Measurements from ENCODE around the gene CD46.
"Not testable (repeated sequence)": the region's sequence is repeated elsewhere in the genome, so short reads cannot be mapped to it uniquely, and the experiment has no call there.

CD46 gene

GRCh38 chr1:207711285-207711684 lies 40.6 kb upstream of the CD46 start:
- Histone ChIP-seq H2AFZ (ENCODE audit: low read length) (peak overlapping the region; percentile 39), H2BK15ac (ENCODE audit: low read length) (no peak overlapping the region), H4K8ac (ENCODE audit: low read depth, low read length) (no peak overlapping the region), H3K79me1 (ENCODE audit: low read depth, low read length) (no peaks in the 10 kb centered on the region), H2AK5ac (ENCODE audit: low read depth, low read length) (no peak overlapping the region), H3K4me2 (ENCODE audit: insufficient read depth, low read length, poor library complexity, severe bottlenecking) (no peak overlapping the region), H3K18ac (ENCODE audit: low read length) (no peak overlapping the region), H3K27ac (replicated peaks; ENCODE audit: low read length) (no peak overlapping the region), H3K14ac (ENCODE audit: low read length) (no peak overlapping the region), H3K27me3 (ENCODE audit: control insufficient read depth in 3 of 3, insufficient read depth in 3 of 3, low read depth in 1 of 3, low read length in 3 of 3) (no peaks in the 10 kb centered on the region), H2BK120ac (ENCODE audit: low read depth, low read length) (no peak overlapping the region), H3K36me3 (replicated peaks in 1 of 2; ENCODE audit: control insufficient read depth in 2 of 2, insufficient read depth in 2 of 2, low read length in 2 of 2) (no peaks in the 10 kb centered on the region), H2BK5ac (ENCODE audit: low read length) (no peak overlapping the region), H3K4me3 (ENCODE audit: low read length in 2 of 2) (no peak overlapping the region), H3K9me3 (replicated peaks in 1 of 2; ENCODE audit: control insufficient read depth in 2 of 2, insufficient read depth in 1 of 2, low read depth in 1 of 2, low read length in 2 of 2) (no peaks in the 10 kb centered on the region), H3K23ac (ENCODE audit: low read depth, low read length, poor library complexity) (no peak overlapping the region), H4K91ac (ENCODE audit: low read depth, low read length, poor library complexity) (no peak overlapping the region), H3K4me1 (ENCODE audit: control insufficient read depth in 2 of 2, insufficient read depth in 1 of 2, low read depth in 1 of 2, low read length in 2 of 2) (no peaks in the 10 kb centered on the region), H2BK12ac (ENCODE audit: low read length) (no peak overlapping the region), H3K4ac (ENCODE audit: low read length) (no peak overlapping the region), H3K9ac (ENCODE audit: low read depth, low read length, poor library complexity) (no peak overlapping the region)
- DNase-seq (ENCODE audit: low spot score) = no peak
- WGBS, 2 donors (ENCODE audit: extremely low coverage in 2 of 2, insufficient read length in 2 of 2, insufficient replicate concordance in 1 of 2) = no CpG with 5 or more reads among the region's 5 CpGs

GRCh38 chr1:207712701-207713100 lies 39.2 kb upstream of the CD46 start:
- H4K8ac ChIP-seq (ENCODE audit: low read depth, low read length); H3K4ac ChIP-seq (ENCODE audit: low read length); H3K4me1 ChIP-seq (ENCODE audit: control insufficient read depth in 2 of 2, insufficient read depth in 1 of 2, low read depth in 1 of 2, low read length in 2 of 2); DNase-seq (ENCODE audit: low spot score); H2AFZ ChIP-seq (ENCODE audit: low read length); H2BK120ac ChIP-seq (ENCODE audit: low read depth, low read length); H3K14ac ChIP-seq (ENCODE audit: low read length); H3K9ac ChIP-seq (ENCODE audit: low read depth, low read length, poor library complexity); H2AK5ac ChIP-seq (ENCODE audit: low read depth, low read length); H3K9me3 ChIP-seq (replicated peaks in 1 of 2; ENCODE audit: control insufficient read depth in 2 of 2, insufficient read depth in 1 of 2, low read depth in 1 of 2, low read length in 2 of 2); H3K27me3 ChIP-seq (ENCODE audit: control insufficient read depth in 3 of 3, insufficient read depth in 3 of 3, low read depth in 1 of 3, low read length in 3 of 3); H2BK15ac ChIP-seq (ENCODE audit: low read length); H2BK12ac ChIP-seq (ENCODE audit: low read length); H3K23ac ChIP-seq (ENCODE audit: low read depth, low read length, poor library complexity); H3K27ac ChIP-seq (replicated peaks; ENCODE audit: low read length); H3K18ac ChIP-seq (ENCODE audit: low read length); H3K4me2 ChIP-seq (ENCODE audit: insufficient read depth, low read length, poor library complexity, severe bottlenecking); H4K91ac ChIP-seq (ENCODE audit: low read depth, low read length, poor library complexity); H2BK5ac ChIP-seq (ENCODE audit: low read length); H3K36me3 ChIP-seq (replicated peaks in 1 of 2; ENCODE audit: control insufficient read depth in 2 of 2, insufficient read depth in 2 of 2, low read length in 2 of 2); H3K79me1 ChIP-seq (ENCODE audit: low read depth, low read length); H3K4me3 ChIP-seq (ENCODE audit: low read length in 2 of 2): not testable (repeated sequence)
- no CpG with 5 or more reads among the region's 3 CpGs for whole genome bisulfite sequencing, 2 donors (ENCODE audit: extremely low coverage in 2 of 2, insufficient read length in 2 of 2, insufficient replicate concordance in 1 of 2)

- Histone ChIP-seq H3K4me3 (ENCODE audit: low read length in 2 of 2) (no peak overlapping the region), H4K91ac (ENCODE audit: low read depth, low read length, poor library complexity) (no peak overlapping the region), H3K18ac (ENCODE audit: low read length) (no peak overlapping the region), H3K9me3 (replicated peaks in 1 of 2; ENCODE audit: control insufficient read depth in 2 of 2, insufficient read depth in 1 of 2, low read depth in 1 of 2, low read length in 2 of 2) (no peaks in the 10 kb centered on the region), H3K4me1 (ENCODE audit: control insufficient read depth in 2 of 2, insufficient read depth in 1 of 2, low read depth in 1 of 2, low read length in 2 of 2) (no peaks in the 10 kb centered on the region), H2AFZ (ENCODE audit: low read length) (no peak overlapping the region), H4K8ac (ENCODE audit: low read depth, low read length) (no peak overlapping the region), H3K4ac (ENCODE audit: low read length) (no peak overlapping the region), H3K27me3 (ENCODE audit: control insufficient read depth in 3 of 3, insufficient read depth in 3 of 3, low read depth in 1 of 3, low read length in 3 of 3) (no peaks in the 10 kb centered on the region), H3K23ac (ENCODE audit: low read depth, low read length, poor library complexity) (peak overlapping the region; percentile 6), H2BK5ac (ENCODE audit: low read length) (no peak overlapping the region), H2BK15ac (ENCODE audit: low read length) (no peak overlapping the region), H2AK5ac (ENCODE audit: low read depth, low read length) (peak overlapping the region; percentile 11), H3K27ac (replicated peaks; ENCODE audit: low read length) (no peak overlapping the region), H3K79me1 (ENCODE audit: low read depth, low read length) (no peaks in the 10 kb centered on the region), H3K4me2 (ENCODE audit: insufficient read depth, low read length, poor library complexity, severe bottlenecking) (no peak overlapping the region), H2BK12ac (ENCODE audit: low read length) (no peak overlapping the region), H3K14ac (ENCODE audit: low read length) (no peak overlapping the region), H3K9ac (ENCODE audit: low read depth, low read length, poor library complexity) (no peak overlapping the region), H2BK120ac (ENCODE audit: low read depth, low read length) (no peak overlapping the region), H3K36me3 (replicated peaks in 1 of 2; ENCODE audit: control insufficient read depth in 2 of 2, insufficient read depth in 2 of 2, low read length in 2 of 2) (no peaks in the 10 kb centered on the region)
- DNase-seq (ENCODE audit: low spot score) = no peak
- no CpG with 5 or more reads among the region's 12 CpGs for WGBS, 2 donors (ENCODE audit: extremely low coverage in 2 of 2, insufficient read length in 2 of 2, insufficient replicate concordance in 1 of 2)
Observed at GRCh38 chr1:207713529-207713928, 38.3 kb upstream of the CD46 start.

DNA sequence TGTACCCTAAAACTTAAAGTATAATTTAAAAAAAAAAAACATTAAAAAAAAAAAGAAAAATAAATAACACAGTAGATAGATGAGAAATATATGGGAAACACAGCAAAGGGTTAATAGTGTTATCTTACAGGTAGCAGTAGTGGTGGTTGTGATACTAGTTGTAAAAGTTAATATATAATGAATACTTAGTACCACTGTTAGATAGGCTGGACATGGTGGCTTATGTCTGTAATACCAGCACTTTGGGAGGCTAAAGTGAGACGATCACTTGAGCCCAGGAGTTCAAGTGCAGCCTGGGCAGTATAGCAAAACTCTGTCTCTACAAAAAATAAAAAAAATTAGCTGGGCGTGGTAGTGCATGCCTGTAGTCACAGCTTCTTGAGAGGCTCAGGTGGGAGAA lies 32.6 kb upstream of the CD46 start:
- no peak overlapping the region for H4K8ac ChIP-seq (ENCODE audit: low read depth, low read length)
- no peak overlapping the region for H2BK120ac ChIP-seq (ENCODE audit: low read depth, low read length)
- WGBS, 2 donors (ENCODE audit: extremely low coverage in 2 of 2, insufficient read length in 2 of 2, insufficient replicate concordance in 1 of 2) = no CpG with 5 or more reads among the region's 2 CpGs
- H3K27me3 ChIP-seq (ENCODE audit: control insufficient read depth in 3 of 3, insufficient read depth in 3 of 3, low read depth in 1 of 3, low read length in 3 of 3) = no peaks in the 10 kb centered on the region
- H3K79me1 ChIP-seq (ENCODE audit: low read depth, low read length) = no peaks in the 10 kb centered on the region
- no peak for DNase-seq (ENCODE audit: low spot score)
- H3K23ac ChIP-seq (ENCODE audit: low read depth, low read length, poor library complexity) = no peak overlapping the region
- no peak overlapping the region for H2BK15ac ChIP-seq (ENCODE audit: low read length)
- no peak overlapping the region for H2BK12ac ChIP-seq (ENCODE audit: low read length)
- no peak overlapping the region for H3K14ac ChIP-seq (ENCODE audit: low read length)
- no peak overlapping the region for H2AK5ac ChIP-seq (ENCODE audit: low read depth, low read length)
- no peak overlapping the region for H3K27ac ChIP-seq (replicated peaks; ENCODE audit: low read length)
- no peak overlapping the region for H3K9ac ChIP-seq (ENCODE audit: low read depth, low read length, poor library complexity)
- H3K9me3 ChIP-seq (replicated peaks in 1 of 2; ENCODE audit: control insufficient read depth in 2 of 2, insufficient read depth in 1 of 2, low read depth in 1 of 2, low read length in 2 of 2) = no peaks in the 10 kb centered on the region
- no peak overlapping the region for H3K4me2 ChIP-seq (ENCODE audit: insufficient read depth, low read length, poor library complexity, severe bottlenecking)
- H3K4me3 ChIP-seq (ENCODE audit: low read length in 2 of 2) = no peak overlapping the region
- no peak overlapping the region for H2AFZ ChIP-seq (ENCODE audit: low read length)
- no peaks in the 10 kb centered on the region for H3K4me1 ChIP-seq (ENCODE audit: control insufficient read depth in 2 of 2, insufficient read depth in 1 of 2, low read depth in 1 of 2, low read length in 2 of 2)
- H3K4ac ChIP-seq (ENCODE audit: low read length) = no peak overlapping the region
- H3K18ac ChIP-seq (ENCODE audit: low read length) = no peak overlapping the region
- no peak overlapping the region for H2BK5ac ChIP-seq (ENCODE audit: low read length)
- no peak overlapping the region for H4K91ac ChIP-seq (ENCODE audit: low read depth, low read length, poor library complexity)
- no peaks in the 10 kb centered on the region for H3K36me3 ChIP-seq (replicated peaks in 1 of 2; ENCODE audit: control insufficient read depth in 2 of 2, insufficient read depth in 2 of 2, low read length in 2 of 2)
